LNCAP (cell line): ENCODE data around the gene BAIAP2.
A peak's percentile ranks its signal among the peaks of the same experiment; 100 is the strongest.

Experiments
- TF ChIP-seq, protein P1 (sequence below): fragments of 450-650 bp; IDR thresholded peaks from 2 replicates; pipeline ENCODE4 v1.5.1; 2017; ENCODE audit warnings: mild to moderate bottlenecking

Gene BAIAP2

GRCh38 chr17:81100668-81101067, 65.7 kb downstream of the BAIAP2 start:
- TF ChIP-seq, protein P1, sequence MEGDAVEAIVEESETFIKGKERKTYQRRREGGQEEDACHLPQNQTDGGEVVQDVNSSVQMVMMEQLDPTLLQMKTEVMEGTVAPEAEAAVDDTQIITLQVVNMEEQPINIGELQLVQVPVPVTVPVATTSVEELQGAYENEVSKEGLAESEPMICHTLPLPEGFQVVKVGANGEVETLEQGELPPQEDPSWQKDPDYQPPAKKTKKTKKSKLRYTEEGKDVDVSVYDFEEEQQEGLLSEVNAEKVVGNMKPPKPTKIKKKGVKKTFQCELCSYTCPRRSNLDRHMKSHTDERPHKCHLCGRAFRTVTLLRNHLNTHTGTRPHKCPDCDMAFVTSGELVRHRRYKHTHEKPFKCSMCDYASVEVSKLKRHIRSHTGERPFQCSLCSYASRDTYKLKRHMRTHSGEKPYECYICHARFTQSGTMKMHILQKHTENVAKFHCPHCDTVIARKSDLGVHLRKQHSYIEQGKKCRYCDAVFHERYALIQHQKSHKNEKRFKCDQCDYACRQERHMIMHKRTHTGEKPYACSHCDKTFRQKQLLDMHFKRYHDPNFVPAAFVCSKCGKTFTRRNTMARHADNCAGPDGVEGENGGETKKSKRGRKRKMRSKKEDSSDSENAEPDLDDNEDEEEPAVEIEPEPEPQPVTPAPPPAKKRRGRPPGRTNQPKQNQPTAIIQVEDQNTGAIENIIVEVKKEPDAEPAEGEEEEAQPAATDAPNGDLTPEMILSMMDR = no peak

DNA sequence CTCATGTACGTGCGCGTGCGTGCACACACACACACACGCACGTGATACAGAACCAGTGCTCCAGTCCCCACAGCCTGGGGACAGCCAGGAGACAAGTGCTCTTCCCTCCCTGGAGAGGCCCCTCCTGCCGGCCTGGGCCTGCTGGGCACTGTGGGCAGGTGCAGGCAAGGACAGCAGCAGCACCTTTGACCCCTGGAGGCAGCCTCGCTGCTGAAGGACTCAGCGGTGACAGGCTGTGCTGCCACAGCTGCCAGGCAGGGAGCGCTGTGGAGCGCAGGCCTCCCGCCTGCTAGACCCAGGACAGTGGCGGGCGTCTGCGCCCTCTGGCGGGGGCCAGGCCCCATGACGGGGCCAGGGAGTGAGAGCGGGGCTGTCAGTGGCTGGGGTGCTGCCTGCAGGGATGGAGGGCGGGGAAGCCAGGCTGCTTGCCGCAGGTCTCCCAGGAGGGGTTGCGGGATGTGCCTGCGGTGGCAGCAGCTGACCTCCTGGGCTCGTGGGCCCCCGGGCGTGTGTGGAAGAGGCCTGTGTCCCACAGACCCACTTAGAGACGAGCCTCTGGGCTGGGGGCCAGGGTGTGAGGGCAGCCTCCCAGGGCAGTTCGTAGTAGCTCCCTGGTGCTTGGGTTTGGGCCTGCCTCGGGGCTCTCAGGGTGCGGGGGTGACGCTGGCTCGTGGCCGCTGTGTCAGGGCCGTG, 66.8 kb downstream of the BAIAP2 start:
- TF ChIP-seq, protein P1 = peak; percentile 100

DNA sequence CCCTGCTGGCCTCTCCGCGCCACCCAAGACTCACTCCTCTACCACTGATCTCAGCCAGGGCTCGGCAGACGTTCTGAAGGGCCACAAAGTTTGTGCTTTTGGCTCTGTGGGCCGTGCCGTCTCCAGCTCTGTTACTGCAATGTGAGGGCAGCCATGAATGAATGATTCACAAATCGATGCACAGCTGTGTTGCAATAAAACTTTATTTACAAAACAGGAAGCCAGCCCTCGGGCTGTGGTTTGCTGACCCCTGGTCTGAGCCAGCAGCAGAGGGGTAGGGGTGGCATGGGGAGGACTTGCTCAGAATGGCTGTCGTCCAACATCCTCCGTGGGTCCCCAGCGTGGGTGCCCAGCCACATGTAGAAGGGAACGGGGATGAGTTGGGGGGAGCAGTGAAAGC, 67.4 kb downstream of the BAIAP2 start:
- TF ChIP-seq, protein P1 = no peak

- TF ChIP-seq, protein P1 = no peak
Measured at GRCh38 chr17:81102869-81103268, 67.9 kb downstream of the BAIAP2 start.

DNA sequence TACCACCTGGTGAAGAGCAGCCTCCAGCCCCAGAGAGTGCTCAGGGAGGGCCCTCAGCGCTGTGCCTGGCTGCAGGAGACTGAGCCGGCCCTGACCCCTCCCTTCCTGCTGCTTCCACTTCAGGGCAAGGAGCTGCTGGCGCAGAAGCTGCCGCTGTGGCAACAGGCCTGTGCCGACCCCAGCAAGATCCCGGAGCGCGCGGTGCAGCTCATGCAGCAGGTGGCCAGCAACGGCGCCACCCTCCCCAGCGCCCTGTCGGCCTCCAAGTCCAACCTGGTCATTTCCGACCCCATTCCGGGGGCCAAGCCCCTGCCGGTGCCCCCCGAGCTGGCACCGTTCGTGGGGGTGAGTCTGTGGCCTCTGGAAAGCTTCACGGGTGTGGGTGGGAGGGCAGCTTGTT, 68.4 kb downstream of the BAIAP2 start:
- TF ChIP-seq, protein P1 = no peak

DNA sequence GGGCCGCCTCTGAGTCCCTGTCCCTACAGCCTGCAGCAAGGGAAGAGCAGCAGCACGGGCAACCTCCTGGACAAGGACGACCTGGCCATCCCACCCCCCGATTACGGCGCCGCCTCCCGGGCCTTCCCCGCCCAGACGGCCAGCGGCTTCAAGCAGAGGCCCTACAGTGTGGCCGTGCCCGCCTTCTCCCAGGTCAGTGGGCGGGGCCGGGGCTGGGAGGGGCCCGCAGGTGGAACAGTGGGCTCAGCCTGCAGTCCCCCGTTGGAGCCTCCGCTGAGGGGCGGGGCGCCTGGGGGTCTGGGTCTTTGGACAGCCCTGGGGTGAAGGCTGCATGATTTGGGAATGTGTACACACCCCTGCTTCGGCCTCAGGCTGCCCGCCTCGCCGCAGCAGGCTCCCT, 71.8 kb downstream of the BAIAP2 start:
- TF ChIP-seq, protein P1 = no peak

GRCh38 chr17:81108220-81108619, 73.3 kb downstream of the BAIAP2 start:
- TF ChIP-seq, protein P1 = no peak

GRCh38 chr17:81109957-81110356, 75.0 kb downstream of the BAIAP2 start:
- TF ChIP-seq, protein P1 = no peak
